HG02840 (cell line): ENCODE measurements around the gene PIK3AP1.
A peak's percentile ranks its signal among the peaks of the same experiment; 100 is the strongest.

ENCODE experiments used
- ATAC-seq: cut with Tn5 transposase; IDR thresholded peaks from one replicate; pipeline ENCODE4 v1.9.1; 2021; ENCODE audit warnings: mild to moderate bottlenecking, moderate library complexity, moderate number of reproducible peaks; ENCODE audit not compliant: unreplicated experiment, low FRiP score

PIK3AP1 gene

DNA sequence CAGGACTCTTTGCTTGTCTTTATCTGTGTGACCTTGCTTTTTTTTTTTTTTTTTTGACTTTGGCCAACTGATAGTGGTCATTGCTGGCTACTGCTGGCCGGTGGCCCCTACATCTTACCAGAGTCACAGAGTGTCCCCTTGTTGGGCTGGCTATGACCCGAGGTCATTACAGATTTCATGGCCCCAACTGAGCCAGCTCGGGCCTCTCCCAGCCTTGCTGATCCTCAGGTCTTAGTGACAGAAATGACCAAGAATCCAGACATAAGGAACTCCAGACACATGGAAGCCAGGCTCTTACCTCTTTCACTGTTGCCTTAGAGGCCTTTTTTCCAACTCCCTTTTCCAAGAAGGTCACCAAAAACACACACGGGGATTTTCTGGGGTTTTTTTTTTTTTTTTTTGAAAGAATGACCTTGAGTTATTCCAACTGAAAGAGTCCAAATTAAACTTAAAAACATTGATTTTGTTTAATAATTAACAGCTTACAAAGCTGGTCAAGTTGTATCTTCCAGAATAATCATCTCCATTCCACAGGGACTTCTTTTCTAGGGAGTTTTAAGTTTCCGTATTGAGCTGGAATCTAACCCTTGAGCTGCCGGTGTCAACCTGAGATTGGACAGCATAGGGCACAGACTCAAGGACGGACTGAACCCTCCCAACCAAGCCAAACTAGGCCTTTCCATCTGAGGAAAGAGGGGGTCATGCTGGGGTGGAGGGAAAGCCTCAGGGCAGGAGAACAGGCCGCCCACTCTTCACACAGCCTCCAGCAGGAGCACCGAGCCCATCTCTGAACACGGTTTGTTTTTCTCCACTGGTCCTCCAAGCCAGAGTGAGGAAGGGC is 43.8 kb downstream of the PIK3AP1 start:
- ATAC-seq, result no peak

DNA sequence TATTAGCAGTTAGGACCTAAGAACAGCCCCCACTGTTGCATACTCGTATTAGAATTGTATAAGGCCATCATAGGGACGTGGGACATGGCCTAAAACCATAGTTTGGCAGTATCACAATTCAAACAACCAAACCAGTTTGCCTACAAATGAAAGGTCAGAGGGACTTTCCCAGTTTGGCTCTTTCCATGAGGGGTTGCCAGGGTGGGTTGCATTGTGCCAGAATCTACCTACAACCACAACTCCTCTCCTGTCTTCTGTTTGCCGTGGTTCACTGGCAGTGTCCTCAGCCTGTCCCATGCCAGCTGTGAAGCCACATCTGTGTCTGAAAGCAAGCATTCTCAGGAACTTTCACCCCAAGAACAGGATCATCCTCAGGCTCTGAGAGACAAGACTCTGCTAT is 44.5 kb downstream of the PIK3AP1 start:
- ATAC-seq, result no peak

DNA sequence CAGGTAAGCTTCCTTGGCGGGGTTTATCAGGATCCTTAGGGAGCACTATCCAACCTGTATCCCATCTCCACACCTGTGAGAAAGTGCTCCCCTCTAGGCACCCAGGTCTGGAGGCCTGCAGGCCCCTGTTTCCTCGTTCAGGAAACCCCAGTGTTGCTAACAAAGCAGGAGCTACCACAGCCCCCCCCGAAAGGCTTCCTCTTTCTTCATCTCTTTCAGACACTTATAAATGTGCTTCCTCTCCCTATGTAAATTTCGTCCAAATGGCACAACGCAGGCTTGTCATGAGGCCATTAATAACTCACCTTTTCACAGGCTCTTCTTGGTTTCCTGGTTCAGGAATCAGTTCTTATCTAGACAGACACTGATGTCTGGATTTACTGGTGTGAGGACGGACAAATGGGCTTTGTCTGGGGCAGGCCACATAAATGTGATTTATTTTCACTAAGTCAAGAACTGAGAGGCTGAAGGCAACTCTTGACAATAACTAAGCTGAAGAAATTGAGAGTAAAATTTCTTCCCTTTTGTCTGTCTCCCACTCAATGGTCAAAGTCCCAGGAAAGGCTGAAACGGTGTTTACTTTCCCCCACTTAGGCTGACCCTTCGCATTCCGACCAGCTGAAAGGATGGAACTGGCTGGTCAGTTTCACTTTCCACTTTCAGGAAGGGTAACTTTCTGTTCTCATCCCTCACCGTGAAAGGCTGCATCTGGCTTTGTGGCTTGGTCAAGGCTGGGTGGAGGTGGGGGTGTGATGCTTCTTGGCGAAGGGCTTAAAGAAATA is 46.8 kb downstream of the PIK3AP1 start:
- ATAC-seq, result peak; percentile 49

DNA sequence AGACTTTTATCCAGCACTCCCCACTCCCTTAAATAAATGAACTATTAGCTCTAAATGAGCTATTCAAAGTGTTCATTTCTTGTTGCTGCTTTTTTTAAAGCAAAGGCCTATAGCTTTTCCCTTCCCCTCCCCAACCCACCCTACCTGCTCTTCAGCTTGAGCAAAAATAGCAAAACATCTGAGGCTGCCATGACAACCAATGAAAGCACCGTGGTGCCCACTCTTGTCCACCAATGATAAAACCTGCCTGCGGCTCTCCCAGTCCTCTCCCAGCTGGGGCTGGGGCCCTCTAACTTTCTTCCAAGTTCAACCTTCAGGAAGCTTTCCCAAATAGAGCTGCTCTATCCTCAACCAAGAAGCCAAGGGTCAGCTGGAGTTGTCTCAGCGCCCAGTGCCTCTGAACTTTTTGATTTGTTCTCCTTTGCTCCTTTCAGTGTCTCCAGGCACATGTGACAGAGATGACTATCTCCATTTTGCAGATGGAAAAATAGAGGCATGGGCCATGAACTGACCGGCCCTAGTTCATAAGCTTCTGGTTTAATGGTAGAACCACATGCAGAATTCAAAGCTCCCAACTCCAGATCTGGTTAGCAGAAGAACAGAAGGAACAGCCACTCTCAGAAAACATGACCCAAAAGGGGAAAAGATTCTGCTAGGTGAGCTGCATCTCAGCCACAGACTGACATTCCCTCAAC is 47.7 kb downstream of the PIK3AP1 start:
- no peak for ATAC-seq

DNA sequence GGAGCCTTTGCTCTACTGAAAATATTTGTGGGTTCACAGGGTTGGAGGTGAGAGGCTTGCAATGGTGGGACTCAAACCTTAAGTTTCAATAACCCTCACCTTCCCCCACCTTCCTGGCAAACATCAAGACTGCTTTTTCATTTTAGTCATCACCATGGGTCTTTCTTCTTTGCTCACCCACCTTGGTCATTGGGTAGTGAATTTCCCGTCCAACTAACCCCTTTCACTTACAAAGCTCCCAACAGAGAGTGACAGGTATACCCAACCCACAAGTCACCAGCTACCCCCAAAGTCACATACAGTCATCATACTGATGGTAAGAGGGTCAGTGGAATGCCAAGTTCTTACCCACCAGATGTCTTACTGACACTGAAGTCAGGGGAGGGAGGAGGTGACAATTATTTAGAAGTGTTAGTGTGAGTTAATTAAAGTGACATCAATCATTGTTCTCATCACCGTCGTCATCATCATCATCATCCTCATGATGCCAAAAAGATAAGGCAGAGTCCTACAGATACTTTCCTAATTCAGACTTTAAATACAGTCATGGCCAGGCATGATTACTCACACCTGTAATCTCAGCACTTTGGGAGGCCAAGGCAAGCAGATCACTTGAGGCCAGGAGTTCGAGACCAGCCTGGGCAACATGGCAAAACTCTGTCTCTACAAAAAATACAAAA is 49.0 kb downstream of the PIK3AP1 start:
- no peak for ATAC-seq

DNA sequence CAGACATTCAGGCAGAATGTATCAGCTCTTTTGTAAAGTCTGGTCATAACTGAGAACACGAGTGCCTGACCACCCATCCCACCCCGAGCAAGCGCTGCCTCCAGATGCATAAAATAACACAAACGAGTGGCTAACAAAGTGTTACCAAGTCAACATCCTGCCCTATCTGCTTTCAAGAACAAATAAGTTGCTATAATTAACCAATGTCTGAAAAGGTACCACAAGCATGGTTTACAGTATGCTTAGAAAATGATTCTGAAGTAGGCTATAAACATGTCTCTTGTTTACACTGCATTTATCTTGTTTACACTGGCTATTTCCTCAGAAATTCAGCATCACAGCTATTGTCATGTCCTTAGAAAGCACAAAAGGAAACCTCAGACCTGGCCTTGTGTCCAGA is 49.5 kb downstream of the PIK3AP1 start:
- ATAC-seq, result no peak

DNA sequence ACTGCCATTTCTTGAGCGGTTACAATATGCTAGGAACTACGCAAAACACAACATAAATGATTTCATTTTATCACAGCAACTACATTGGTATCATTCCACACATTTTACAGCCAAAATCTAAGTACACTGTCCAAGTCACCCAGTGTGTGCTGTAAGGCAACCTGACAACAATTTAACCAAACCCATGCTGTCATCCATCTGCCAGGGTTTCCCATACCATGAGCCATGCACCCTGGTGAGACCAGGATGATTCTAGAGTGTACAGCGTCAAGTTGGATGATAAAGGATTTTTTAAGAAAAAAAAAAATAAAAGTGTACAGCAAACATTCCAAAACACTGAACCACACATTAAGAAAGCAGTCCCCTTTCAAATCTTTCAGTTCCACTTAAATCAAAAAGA is 52.9 kb downstream of the PIK3AP1 start:
- no peak for ATAC-seq

DNA sequence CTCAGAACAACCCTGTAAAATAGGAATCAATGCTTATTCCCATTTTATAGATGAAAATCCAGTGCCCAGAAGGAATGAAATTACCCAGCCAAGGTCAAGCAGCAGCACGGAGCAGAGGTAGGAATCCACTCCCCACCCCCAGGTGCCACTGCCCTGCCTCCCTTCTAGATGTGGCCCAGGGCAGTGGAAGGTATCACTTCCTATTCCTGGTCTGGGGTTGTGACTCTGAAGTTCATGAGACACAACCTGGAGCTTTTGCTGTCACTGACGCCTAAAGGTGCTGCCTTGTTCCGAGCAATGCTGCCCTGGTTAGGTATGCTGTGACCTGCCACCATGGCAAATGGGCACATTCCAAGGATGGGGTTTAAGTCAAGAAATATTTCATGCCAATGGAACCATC is 53.6 kb downstream of the PIK3AP1 start:
- no peak for ATAC-seq

DNA sequence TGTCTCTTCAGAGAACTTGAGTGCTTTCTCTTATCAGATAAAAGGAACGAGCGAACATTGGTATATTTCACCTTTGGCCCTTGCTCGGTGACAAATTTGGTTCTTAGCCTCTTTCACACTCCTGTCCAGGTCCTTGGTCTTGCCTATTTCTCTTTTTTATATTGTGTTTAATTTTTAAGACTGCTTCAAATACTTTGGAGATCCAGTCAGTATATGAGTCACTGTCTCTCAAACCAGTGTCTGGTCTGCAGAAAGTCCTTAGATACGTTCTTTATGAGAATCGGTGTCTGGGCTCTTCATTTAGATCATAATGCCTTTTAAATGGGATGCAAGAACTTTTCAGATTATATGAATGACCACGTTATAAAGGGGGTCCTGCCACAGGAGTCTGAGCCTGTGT is 55.0 kb downstream of the PIK3AP1 start:
- no peak for ATAC-seq

DNA sequence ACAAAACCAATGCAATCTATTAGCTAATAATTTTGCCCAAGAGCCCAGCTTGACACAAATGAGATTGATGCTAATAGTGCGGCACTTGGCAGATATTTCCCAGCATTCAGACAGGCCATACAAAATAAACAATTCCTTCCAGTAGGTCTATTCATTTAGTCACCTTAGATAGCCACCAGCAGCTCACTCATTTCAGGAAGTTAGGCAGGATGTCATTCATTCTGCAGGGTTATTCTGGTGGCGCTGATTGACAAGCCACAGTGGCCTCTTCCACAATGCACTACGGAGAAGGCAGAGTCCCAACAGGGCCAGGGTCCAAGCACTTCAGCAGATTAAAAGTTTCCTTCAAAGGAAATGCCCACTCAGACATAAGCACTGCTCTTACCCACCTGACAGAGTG is 55.8 kb downstream of the PIK3AP1 start:
- no peak for ATAC-seq

DNA sequence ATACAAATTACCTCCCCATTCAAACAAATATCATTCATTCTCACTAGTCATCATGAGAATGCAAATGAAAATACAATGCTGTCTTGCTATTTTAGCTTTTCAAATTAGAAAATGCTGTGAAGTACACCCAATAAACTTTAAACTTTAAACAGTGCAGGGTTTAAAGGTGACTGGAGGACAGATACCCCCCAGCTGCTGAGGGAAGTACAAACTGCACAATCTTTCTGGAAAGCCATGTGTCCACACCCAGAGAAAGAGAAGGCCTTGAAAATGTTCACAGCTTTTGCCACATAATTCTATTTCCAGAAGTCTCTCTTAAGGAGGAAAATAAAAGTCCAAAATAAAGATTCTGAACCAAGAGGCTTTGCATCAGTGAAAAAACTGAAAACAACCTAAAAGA is 56.5 kb downstream of the PIK3AP1 start:
- ATAC-seq, result no peak

DNA sequence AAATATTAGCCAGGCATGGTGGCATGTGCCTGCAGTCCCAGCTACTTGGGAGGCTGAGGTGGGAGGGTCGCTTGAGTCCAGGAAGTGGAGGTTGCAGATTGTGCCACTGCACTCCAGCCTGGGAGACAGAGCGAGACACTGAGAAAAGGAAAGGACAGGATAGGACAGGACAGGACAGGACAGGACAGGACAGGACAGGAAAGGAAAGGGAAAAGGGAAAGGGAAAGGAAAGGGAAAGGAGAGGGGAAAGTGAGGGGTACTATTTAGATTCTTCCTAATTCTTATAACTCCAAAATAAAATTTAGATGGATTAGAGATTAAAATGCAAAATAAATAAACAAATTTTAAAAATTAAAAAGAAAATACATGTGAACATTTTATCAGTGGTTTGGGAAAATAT is 58.7 kb downstream of the PIK3AP1 start:
- ATAC-seq, result no peak

DNA sequence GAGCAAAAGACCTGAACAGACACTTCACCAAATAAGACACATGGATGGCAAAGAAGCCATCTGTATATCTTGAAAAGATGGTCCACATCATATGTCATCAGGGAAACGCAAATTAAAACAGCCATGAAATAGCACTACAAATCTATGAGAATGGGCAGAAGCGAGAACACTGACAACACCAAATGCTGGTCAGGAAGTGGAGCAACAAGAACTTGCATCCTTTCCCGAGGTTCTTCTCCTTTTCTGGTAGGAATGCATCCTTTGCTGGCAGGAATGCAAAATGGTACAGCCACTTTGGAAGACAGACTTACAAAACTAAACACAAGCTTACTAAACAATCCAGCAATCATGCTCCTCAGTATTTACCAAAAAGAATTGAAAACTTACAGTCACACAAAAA is 60.0 kb downstream of the PIK3AP1 start:
- ATAC-seq, result no peak

DNA sequence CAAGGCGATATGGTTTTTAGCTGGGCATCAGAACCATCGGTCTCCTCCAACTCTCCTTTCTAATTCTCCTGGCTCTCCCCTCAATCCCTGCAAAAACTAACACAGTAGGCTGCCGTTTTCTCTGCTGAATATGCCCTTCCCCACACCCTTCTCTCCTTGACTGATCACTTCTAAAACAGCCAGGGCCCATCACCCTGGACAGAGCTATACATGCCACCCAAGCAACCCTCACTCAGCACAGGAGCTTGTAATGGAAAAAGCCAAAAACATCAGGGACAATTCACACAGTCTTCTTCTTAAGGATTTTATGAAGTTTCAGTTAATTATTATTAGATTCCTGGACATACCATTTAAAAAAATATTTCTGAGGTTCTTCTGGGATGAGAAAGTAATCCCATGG is 61.5 kb downstream of the PIK3AP1 start:
- no peak for ATAC-seq

DNA sequence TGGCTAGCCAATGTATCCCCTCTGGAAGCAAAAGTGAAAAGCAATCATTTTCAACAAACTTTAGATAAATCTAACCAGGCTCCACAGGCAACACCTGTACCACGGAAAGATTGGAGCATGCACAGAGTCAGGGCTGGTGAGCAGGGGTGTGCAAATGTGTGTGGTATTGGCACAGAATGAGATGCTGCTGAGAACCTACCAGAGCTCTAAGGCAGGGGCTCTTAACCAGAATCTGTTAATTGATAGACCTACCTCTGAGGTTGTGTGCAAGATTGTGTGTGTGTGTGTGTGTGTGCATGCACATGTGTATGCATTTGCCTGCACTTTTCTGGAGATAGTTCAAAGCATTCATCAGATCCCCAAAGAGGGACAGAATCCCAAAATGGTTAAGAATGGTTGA is 62.9 kb downstream of the PIK3AP1 start:
- ATAC-seq, result no peak

DNA sequence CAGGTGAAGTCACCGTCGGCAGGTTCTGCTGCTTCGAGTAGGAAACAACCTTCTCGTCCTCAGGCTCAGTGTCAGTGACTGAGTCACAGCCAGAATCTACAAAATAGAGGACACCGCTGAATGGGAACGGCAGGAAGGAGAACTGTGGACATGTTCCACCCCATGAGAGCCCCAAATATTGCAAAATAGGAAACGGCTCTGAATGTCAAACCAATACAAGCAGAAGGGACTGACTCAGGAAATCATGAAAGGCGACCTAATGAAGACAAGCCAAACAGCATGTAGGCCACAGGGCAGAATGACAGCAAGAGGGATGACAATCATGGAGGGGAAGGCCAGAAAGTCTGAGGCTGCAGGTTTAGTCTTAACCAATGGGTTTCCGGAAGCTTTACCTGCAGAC is 63.5 kb downstream of the PIK3AP1 start:
- no peak for ATAC-seq

DNA sequence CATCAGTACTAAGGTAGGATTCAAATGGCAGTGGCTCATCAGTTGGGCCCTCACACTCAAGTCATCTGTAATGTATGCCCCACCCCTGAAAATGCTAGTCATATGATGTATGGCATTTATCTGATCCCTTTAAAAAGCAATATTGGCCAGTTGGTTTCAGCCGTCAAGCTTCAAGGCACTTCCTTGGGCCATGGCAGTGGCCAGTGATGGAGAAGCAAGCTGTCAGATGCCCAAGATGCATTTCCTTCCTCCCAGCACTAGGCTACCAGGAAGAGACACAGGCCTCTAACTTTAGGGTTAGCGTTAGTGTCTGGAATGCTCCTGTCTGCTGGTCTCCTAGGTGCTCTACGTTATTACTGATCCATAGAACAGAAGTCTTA is 64.1 kb downstream of the PIK3AP1 start:
- no peak for ATAC-seq

DNA sequence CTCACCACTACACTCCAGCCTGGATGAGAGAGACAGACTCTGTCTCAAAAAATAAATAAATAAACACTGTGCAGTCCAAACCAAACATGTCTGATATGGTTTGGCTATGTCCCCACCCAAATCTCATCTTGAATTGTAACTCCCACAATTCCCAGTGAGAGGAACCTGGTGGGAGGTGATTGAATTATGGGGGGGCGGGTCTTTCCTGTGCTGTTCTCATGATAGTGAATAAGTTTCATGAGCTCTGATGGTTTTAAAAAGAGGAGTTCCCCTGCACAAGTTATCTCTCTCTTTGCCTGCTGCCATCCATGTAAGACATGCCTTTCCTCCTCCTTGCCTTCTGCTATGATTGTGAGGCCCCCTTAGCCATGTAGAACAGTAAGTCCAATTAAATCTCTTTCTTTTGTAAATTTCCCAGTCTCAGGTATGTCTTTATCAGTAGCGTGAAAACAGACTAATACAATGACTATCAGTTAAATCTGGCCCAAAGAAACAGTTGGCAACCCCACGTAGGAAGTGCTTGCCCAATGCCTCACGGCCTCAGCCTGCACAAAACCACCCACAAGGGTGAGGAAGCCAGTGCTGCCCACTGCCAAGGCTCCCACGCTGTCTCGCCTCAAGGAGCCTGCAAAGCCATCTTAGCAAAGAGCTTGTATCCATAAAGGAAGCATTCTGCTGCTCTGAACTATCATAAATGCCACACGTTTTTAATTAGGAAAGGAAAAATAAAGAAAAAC is 64.7 kb downstream of the PIK3AP1 start:
- ATAC-seq, result no peak

DNA sequence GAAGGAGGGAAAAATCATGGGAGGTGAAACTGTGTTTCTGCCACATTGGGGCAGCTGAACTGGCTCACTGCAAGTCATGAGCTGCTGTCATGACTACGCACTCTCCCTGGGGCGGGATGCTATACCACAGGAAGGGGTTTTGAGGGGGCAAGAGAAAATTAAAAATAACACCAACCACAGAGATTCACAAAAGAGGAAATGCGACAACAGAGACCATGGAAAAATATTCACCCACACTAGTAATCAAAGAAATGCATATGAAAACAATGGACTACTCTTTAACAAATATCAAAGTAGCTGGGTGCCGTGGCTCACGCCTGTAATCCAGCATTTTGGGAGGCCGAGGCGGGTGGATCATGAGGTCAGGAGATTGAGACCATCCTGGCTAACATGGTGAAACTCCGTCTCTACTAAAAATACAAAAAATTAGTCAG is 68.3 kb downstream of the PIK3AP1 start:
- no peak for ATAC-seq

DNA sequence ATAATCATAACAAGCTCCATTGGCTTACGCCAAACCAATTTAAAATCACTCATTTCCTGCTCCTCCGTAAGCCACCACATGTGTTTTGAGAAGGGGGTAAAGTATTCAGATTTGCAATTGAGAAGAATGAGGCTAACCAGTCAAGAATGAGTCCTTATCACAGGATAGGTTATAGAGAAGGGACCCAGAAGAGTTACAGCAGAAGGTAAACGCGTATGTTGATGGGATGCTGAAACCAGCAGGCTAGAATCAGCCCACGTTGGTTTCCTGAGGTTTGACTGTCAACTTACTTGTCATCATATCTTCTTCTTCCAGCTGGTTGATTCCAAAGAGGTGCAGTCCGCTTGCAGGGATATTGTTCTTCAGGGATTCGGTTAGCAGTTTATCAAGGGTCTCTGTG is 69.4 kb downstream of the PIK3AP1 start:
- no peak for ATAC-seq
